ENCODE data around the gene ARHGAP15.

Gene ARHGAP15

DNA sequence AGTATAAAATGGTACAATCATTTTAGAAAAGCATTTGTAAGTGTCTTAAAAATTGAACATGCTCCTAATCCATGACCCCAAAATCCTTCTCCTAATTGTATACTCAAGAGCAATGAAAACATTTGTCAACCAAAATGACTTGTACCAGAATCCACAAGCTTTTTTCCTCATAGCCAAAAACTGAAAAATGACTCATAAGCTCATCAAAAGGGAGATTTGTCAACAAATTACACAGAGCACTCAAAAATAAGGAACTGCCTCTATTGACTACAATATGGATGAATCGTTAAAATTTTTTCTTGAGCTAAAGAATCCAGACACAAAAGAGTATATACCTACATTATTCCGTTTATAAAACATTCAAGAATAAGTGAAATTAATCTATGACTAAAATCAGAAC lies 544.8 kb downstream of the ARHGAP15 start:
- in situ Hi-C loops (cut with HindIII; ENCODE audit: low sequenced_read_pairs), result no loop called here

- in situ Hi-C loops (cut with HindIII; ENCODE audit: low sequenced_read_pairs), result no loop called here
Measured at GRCh38 chr2:143675021-143675420, 545.8 kb downstream of the ARHGAP15 start.

- in situ Hi-C loops (cut with HindIII; ENCODE audit: low sequenced_read_pairs), result no loop called here
Measured at GRCh38 chr2:143679617-143680016, 550.4 kb downstream of the ARHGAP15 start.

DNA sequence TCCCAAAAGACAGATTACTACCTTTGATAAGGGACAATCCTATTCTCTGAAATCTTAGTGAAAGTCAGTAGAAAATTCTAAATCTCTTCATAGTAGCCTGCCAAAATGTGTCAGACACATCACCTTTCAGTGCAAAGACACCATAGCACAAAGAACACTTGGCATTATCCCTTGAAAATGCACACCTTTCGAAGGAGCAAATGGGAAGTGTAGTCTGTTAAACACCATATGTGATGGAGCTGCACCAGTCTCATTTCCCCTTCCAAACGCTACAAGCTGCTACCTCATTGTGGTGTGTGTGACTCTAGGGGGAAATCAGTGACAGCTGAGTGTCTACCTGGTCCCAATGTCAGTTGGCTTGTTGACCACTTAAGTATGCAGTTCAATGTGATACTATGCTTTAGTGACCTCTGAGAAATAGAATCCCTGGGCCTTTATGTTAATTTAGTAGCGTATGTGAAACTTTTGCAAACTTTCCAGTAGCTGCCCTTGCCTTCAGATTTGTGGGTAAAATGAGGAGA lies 551.7 kb downstream of the ARHGAP15 start:
- in situ Hi-C loops (cut with HindIII; ENCODE audit: low sequenced_read_pairs), result no loop called here

DNA sequence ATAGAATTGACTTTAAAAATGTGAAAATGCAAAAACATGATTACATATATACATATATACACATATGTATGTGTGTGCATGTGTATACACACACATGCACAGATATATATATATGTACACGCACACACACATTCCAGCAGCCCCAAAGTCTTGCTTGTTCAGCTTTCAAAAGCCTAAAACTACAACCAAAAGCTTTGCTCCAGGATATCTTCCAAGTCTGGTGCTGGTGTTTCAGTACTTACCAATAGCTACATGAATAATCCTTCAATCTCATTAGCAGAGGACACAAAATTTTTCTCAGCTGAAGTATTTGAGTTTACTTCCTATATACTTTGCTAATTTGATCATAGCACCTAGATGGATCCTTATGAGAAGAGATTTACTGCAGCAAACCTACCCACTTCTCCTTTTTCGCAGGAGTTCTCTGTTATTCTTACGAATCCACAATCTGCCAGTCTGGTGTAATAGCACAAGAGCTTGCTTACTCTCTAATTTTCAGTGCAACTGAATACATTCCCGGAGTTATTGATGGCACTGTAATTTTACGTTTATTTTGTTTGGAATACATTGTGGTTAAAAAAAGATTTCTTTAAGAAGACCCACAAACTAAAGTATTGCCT lies 553.3 kb downstream of the ARHGAP15 start:
- in situ Hi-C loops (cut with HindIII; ENCODE audit: low sequenced_read_pairs), result no loop called here

GRCh38 chr2:143683977-143684376 lies 554.8 kb downstream of the ARHGAP15 start:
- in situ Hi-C loops (cut with HindIII; ENCODE audit: low sequenced_read_pairs), result no loop called here

GRCh38 chr2:143684551-143685320 lies 555.5 kb downstream of the ARHGAP15 start:
- in situ Hi-C loops (cut with HindIII; ENCODE audit: low sequenced_read_pairs), result no loop called here

GRCh38 chr2:143685421-143686078 lies 556.3 kb downstream of the ARHGAP15 start:
- in situ Hi-C loops (cut with HindIII; ENCODE audit: low sequenced_read_pairs), result no loop called here

DNA sequence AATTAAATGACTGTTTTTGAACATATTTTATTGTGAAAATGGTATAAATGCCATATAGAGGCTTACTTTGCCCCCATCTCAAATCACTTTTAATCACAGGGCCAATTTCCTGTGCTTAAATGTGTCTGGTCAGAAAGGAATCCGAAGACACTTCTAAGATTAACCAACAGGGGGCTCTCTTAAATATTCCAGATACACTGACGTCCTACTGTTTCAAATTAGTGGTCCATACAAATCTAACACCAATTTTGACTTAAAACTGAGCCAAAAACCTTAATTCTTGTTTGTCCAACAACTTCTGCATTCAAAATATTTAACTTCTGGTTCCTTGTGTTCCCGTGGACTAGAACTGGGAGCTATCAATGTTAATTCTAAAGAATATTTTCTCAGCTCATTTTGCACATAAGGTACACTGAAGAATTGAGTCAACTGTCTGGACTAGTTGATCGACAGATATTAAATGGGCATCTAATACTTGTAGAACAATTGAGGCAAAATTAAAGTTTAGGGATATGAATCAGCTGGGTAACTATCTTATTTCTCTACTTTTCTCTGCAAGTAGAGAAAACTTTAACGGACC lies 557.5 kb downstream of the ARHGAP15 start:
- in situ Hi-C loops (cut with HindIII; ENCODE audit: low sequenced_read_pairs), result no loop called here

DNA sequence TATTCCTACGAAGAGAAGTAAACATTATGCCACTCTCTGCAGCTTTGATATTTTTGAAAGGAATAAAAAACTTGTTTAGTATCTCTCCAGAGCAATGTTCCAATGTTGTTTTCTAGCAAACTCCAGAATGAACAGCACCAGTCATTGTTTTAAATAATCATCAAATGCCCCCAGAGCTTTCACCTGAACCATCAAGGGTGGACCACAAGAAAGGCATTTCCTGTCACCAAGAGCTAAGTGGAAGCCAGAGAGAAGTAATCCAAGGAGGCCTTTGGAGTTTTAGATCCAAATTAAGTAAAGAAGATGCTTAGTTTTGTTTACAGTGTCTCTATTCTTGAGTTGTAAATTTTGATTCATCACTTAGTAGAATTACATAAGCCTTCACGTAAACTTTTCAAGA lies 559.0 kb downstream of the ARHGAP15 start:
- in situ Hi-C loops (cut with HindIII; ENCODE audit: low sequenced_read_pairs), result no loop called here

DNA sequence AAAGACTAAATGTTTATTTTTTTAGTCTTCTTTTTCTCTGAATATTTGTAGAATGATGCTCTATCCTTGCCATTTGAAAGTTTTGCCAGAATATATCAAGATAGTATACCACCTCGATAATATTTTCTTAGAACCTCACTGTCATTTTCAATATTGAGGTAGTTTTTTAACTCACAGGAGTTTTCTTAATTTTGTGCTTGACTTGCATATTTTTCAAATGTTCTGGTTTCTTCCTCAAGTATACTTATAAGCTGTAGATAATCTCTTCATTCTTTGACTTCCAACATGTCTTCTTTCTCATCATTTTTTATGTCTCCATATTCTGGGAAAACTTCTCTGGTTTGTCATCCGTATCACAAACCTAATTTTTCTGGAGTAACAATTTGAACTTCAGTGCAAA lies 559.6 kb downstream of the ARHGAP15 start:
- in situ Hi-C loops (cut with HindIII; ENCODE audit: low sequenced_read_pairs), result no loop called here

- in situ Hi-C loops (cut with HindIII; ENCODE audit: low sequenced_read_pairs), result no loop called here
Measured at GRCh38 chr2:143689541-143689940, 560.3 kb downstream of the ARHGAP15 start.

DNA sequence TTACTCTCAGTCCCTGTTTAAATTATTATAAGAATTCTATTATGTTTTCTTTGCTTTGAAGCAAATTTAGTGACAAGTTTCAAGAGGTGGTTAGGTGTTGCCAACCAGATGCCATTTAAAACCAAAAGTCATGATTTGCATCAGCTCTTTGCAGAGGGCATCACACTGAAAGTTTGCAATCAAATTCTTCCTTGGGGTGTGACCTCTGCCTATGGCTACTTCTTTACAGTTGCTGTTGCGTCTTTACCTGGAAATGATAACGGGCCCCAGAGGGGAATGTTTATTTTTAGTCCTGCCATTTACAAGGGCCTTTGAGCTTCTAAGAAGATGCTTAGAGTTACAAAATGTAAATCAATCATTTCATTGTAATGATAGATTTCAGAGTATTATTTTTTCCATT lies 561.0 kb downstream of the ARHGAP15 start:
- in situ Hi-C loops (cut with HindIII; ENCODE audit: low sequenced_read_pairs), result no loop called here

GRCh38 chr2:143691121-143691520 lies 561.9 kb downstream of the ARHGAP15 start:
- in situ Hi-C loops (cut with HindIII; ENCODE audit: low sequenced_read_pairs), result no loop called here

DNA sequence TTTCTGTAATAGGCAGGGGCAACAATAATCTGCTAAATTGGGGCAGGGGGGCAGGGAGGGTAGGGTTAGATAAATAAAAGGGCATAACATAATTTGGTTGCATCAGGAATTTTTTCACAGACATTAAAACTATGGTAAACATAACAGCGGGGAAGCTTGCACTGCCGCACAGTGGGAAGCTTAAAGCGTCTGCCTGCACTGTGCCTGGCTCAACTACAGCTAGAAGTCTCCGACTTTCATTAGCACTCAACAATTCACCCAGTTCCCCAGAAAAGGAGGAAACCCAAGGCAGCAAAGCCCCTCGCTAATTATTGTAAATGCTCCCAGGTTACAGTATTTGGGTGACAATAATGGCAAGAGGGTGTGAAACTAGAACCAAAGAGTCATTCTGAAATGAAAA lies 562.9 kb downstream of the ARHGAP15 start:
- in situ Hi-C loops (cut with HindIII; ENCODE audit: low sequenced_read_pairs), result no loop called here

- in situ Hi-C loops (cut with HindIII; ENCODE audit: low sequenced_read_pairs), result no loop called here
Measured at GRCh38 chr2:143692967-143693366, 563.7 kb downstream of the ARHGAP15 start.

DNA sequence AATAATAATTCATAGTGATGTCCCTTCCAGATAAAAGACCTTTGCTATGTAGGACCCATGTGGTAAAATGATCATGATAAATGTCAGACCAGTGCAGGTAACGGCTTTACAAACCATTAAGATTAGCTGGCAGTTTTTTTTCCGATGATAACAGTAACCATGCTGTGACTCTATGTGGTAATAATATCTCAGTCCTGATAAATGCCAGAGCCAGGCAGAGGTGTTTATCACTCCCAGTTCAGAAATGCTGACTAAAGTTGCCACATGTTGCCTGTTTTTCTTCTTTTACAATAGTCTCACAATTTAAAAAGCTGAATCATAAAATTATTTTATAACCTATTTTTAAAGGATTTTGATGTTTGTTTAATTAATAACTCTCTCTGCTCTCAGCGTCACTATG lies 565.1 kb downstream of the ARHGAP15 start:
- in situ Hi-C loops (cut with HindIII; ENCODE audit: low sequenced_read_pairs), result no loop called here

GRCh38 chr2:143696651-143697050 lies 567.4 kb downstream of the ARHGAP15 start:
- in situ Hi-C loops (cut with HindIII; ENCODE audit: low sequenced_read_pairs), result no loop called here

GRCh38 chr2:143697744-143698143 lies 568.5 kb downstream of the ARHGAP15 start:
- in situ Hi-C loops (cut with HindIII; ENCODE audit: low sequenced_read_pairs), result no loop called here

DNA sequence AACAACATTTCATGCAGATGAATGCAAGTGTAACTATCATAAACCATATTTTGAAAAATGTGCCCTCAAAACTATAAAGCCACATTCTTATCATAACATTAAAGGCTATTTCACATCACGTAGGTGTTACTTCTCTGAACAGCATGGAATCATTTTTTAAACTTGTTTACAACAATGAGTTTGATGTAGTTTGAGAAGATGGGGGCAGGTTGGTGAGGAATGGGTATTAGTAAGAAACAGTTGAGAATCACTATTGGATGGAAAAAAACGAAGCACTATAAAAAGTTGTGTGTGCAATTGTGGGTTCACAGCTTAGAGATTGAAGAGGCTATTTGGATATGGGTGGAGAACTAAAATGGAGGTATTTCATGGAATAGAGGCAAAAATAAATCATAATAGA lies 569.1 kb downstream of the ARHGAP15 start:
- in situ Hi-C loops (cut with HindIII; ENCODE audit: low sequenced_read_pairs), result no loop called here

- in situ Hi-C loops (cut with HindIII; ENCODE audit: low sequenced_read_pairs), result no loop called here
Measured at GRCh38 chr2:143698888-143699570, 569.8 kb downstream of the ARHGAP15 start.
